NCI-H1436 treated with DMSO at 0.1 percent for 48 hours (cell line): ENCODE measurements around the gene FHL2.

Experiments
- DNase-seq: peaks from one replicate; lab custom pipeline; 2025; lab: John Stamatoyannopoulos, UW

Gene FHL2

GRCh38 chr2:105397025-105397722 lies 1.7 kb downstream of the FHL2 start:
- no peak for DNase-seq

GRCh38 chr2:105396254-105397024 lies 2.4 kb downstream of the FHL2 start:
- no peak for DNase-seq

- DNase-seq: no peak
Observed at GRCh38 chr2:105395691-105396090, 3.2 kb downstream of the FHL2 start.

- DNase-seq: no peak
Observed at GRCh38 chr2:105394951-105395611, 3.8 kb downstream of the FHL2 start.

GRCh38 chr2:105393373-105394055 lies 5.3 kb downstream of the FHL2 start:
- no peak for DNase-seq

GRCh38 chr2:105391763-105392662 lies 6.8 kb downstream of the FHL2 start:
- no peak for DNase-seq

- no peak for DNase-seq
Observed at GRCh38 chr2:105391058-105391627, 7.7 kb downstream of the FHL2 start.

GRCh38 chr2:105390454-105390853 lies 8.4 kb downstream of the FHL2 start:
- DNase-seq: no peak

GRCh38 chr2:105388971-105389381 lies 9.9 kb downstream of the FHL2 start:
- DNase-seq: no peak

- DNase-seq: no peak
Observed at GRCh38 chr2:105387225-105387624, 11.6 kb downstream of the FHL2 start.

- no peak for DNase-seq
Observed at GRCh38 chr2:105385731-105386540, 12.9 kb downstream of the FHL2 start.

GRCh38 chr2:105384861-105385260 lies 14.0 kb downstream of the FHL2 start:
- DNase-seq: no peak

- no peak for DNase-seq
Observed at GRCh38 chr2:105384216-105384615, 14.6 kb downstream of the FHL2 start.

- no peak for DNase-seq
Observed at GRCh38 chr2:105383432-105384166, 15.3 kb downstream of the FHL2 start.

- DNase-seq: no peak
Observed at GRCh38 chr2:105382177-105382576, 16.7 kb downstream of the FHL2 start.

GRCh38 chr2:105381101-105381668 lies 17.7 kb downstream of the FHL2 start:
- no peak for DNase-seq

- no peak for DNase-seq
Observed at GRCh38 chr2:105380432-105381100, 18.3 kb downstream of the FHL2 start.

GRCh38 chr2:105379741-105380186 lies 19.1 kb downstream of the FHL2 start:
- DNase-seq: no peak
